Measurements from ENCODE around the gene DAB1.

GRCh38 chr1:57164584-57164983 is 259.3 kb downstream of the DAB1 start:
- no peak for TF ChIP-seq CTCF (IDR thresholded peaks at IDR 0.05)
- no peak for TF ChIP-seq POLR2A (IDR thresholded peaks at IDR 0.05)
